H1 (cell line): ENCODE data around the gene TMEM63A. TPM values are rescaled to one million over a fixed set of nuclear protein-coding genes. Genes with fewer than 3 reads are reported as not detected.
"Not testable (repeated sequence)": the region's sequence is repeated elsewhere in the genome, so short reads cannot be mapped to it uniquely, and the experiment has no call there.

Experiments used
- CTCF ChIA-PET: fragments of 300-600 bp; sonication (Branson Sonifier 250); formaldehyde crosslinking; loops from one replicate; lab custom pipeline; 2021; ENCODE audit not compliant: partially characterized antibody; lab: Charles Lee
- POLR2A ChIA-PET: fragments of 300-600 bp; sonication (Branson Sonifier 250); formaldehyde crosslinking; loops from one replicate; lab custom pipeline; 2021; ENCODE audit warnings: inconsistent platforms; ENCODE audit not compliant: partially characterized antibody; lab: Charles Lee
- DNase-seq, 2 experiments: peaks; one replicate each; pipeline versions ENCODE4 v3.0.0 to v3.0.0-alpha.2; 2010 to 2022; ENCODE audit warnings: low spot score in 2 of 2, low read depth in 1 of 2, mixed read lengths in 1 of 2
- FAIRE-seq: peaks from 2 replicates; lab custom pipeline; 2011; peaks lifted over from hg19 to GRCh38; lab: Jason Lieb, UNC
- H2AFZ ChIP-seq: 2 replicates; pipeline ENCODE4 v1.8.1; 2012; ENCODE audit warnings: low read length, inconsistent platforms
- H2AK5ac ChIP-seq: 2 replicates; pipeline ENCODE4 v1.6.1; 2013; ENCODE audit warnings: low read depth, low read length
- H2BK120ac ChIP-seq: replicated peaks from 2 replicates; pipeline ENCODE3; 2013; ENCODE audit warnings: low read depth, low read length, inconsistent platforms
- H2BK12ac ChIP-seq: 2 replicates; pipeline ENCODE4 v1.6.1; 2013; ENCODE audit warnings: low read depth, low read length
- H2BK15ac ChIP-seq: 2 replicates; pipeline ENCODE4 v1.6.1; 2013; ENCODE audit warnings: low read length
- H2BK20ac ChIP-seq: 2 replicates; pipeline ENCODE4 v1.6.1; 2013; ENCODE audit warnings: low read length
- H2BK5ac ChIP-seq: 2 replicates; pipeline ENCODE4 v1.6.1; 2013; ENCODE audit warnings: low read depth, low read length
- H3K14ac ChIP-seq: 2 replicates; pipeline ENCODE4 v1.6.1; 2013; ENCODE audit warnings: inconsistent platforms; ENCODE audit not compliant: insufficient read length
- H3K18ac ChIP-seq: 2 replicates; pipeline ENCODE4 v1.6.1; 2013; ENCODE audit warnings: low read length; ENCODE audit errors: extremely low read depth
- H3K23ac ChIP-seq: 2 replicates; pipeline ENCODE4 v1.6.1; 2013; ENCODE audit warnings: inconsistent platforms; ENCODE audit not compliant: insufficient read length
- H3K23me2 ChIP-seq: 2 replicates; pipeline ENCODE4 v1.6.1; 2013; ENCODE audit warnings: low read depth, low read length
- H3K27ac ChIP-seq: 2 replicates; pipeline ENCODE4 v1.6.1; 2011; ENCODE audit warnings: low read depth, low read length, inconsistent platforms
- H3K27me3 ChIP-seq, 4 experiments: replicated peaks in 1 of 4; 1 replicate in 1 of 4; 2 replicates in 3 of 4; pipeline versions ENCODE4 v1.6.1 to v1.8.1; 2011 to 2013; ENCODE audit warnings: low read length in 3 of 4, mild to moderate bottlenecking in 3 of 4, inconsistent platforms in 2 of 4, mixed read lengths in 2 of 4, moderate library complexity in 1 of 4; ENCODE audit not compliant: control insufficient read depth in 3 of 4, insufficient read depth in 3 of 4; ENCODE audit errors: extremely low read depth in 1 of 4
- H3K36me3 ChIP-seq, 4 experiments: 2 replicates each; pipeline versions ENCODE4 v1.6.1 to v1.8.1; 2011 to 2013; ENCODE audit warnings: mild to moderate bottlenecking in 4 of 4, low read length in 3 of 4, moderate library complexity in 2 of 4, control low read depth in 1 of 4, inconsistent platforms in 1 of 4; ENCODE audit not compliant: insufficient read depth in 4 of 4, control insufficient read depth in 2 of 4
- H3K4ac ChIP-seq: replicated peaks from 2 replicates; pipeline ENCODE3; 2013; ENCODE audit warnings: low read length, low read depth, mixed read lengths, inconsistent platforms; ENCODE audit not compliant: insufficient read length
- H3K4me1 ChIP-seq, 4 experiments: replicated peaks in 1 of 4; 1 replicate in 1 of 4; 2 replicates in 3 of 4; pipeline versions ENCODE4 v1.6.1 to v1.8.1; 2011 to 2013; ENCODE audit warnings: low read length in 3 of 4, inconsistent platforms in 2 of 4, mixed read lengths in 1 of 4; ENCODE audit not compliant: insufficient read depth in 4 of 4, control insufficient read depth in 3 of 4
- H3K4me2 ChIP-seq, 2 experiments: 2 replicates each; pipeline versions ENCODE4 v1.6.1 to v1.8.1; 2011 to 2013; ENCODE audit warnings: low read depth in 2 of 2, low read length in 2 of 2, control low read depth in 1 of 2, inconsistent platforms in 1 of 2, mild to moderate bottlenecking in 1 of 2; ENCODE audit not compliant: insufficient read depth in 1 of 2
- H3K4me3 ChIP-seq, 4 experiments: fragments of 200-600, 300-600 bp in 1 of 4; sonication (generic), shearing (Covaris generic), sonication (Bioruptor Twin) in 1 of 4; 2 replicates each; pipeline versions ENCODE4 v1.5.1 to v1.8.1; 2011 to 2016; ENCODE audit warnings: low read length in 4 of 4, low read depth in 3 of 4, control low read depth in 2 of 4, inconsistent platforms in 2 of 4, mild to moderate bottlenecking in 2 of 4, mixed read lengths in 1 of 4, moderate library complexity in 1 of 4; ENCODE audit not compliant: insufficient read depth in 2 of 4; ENCODE audit errors: extremely low read depth in 1 of 4
- H3K56ac ChIP-seq: replicated peaks from 2 replicates; pipeline ENCODE3; 2013; ENCODE audit warnings: low read depth, mild to moderate bottlenecking, mixed read lengths, low read length, inconsistent platforms; ENCODE audit not compliant: insufficient read length
- H3K79me1 ChIP-seq: 2 replicates; pipeline ENCODE4 v1.6.1; 2013; ENCODE audit warnings: low read depth, low read length, control low read depth
- H3K79me2 ChIP-seq, 2 experiments: 2 replicates each; pipeline versions ENCODE4 v1.6.1 to v1.8.1; 2012 to 2013; ENCODE audit warnings: low read length in 2 of 2, mild to moderate bottlenecking in 2 of 2, inconsistent platforms in 1 of 2; ENCODE audit not compliant: insufficient read depth in 2 of 2, control insufficient read depth in 1 of 2
- H3K9ac ChIP-seq, 4 experiments: replicated peaks in 1 of 4; 1 replicate in 1 of 4; 2 replicates in 3 of 4; pipeline versions ENCODE4 v1.6.1 to v1.8.1; 2011 to 2013; ENCODE audit warnings: low read depth in 3 of 4, low read length in 3 of 4, control low read depth in 2 of 4, mild to moderate bottlenecking in 2 of 4, moderate library complexity in 2 of 4, inconsistent platforms in 1 of 4; ENCODE audit errors: extremely low read depth in 1 of 4
- H3K9me3 ChIP-seq, 2 experiments: 2 replicates each; pipeline versions ENCODE4 v1.6.1 to v1.8.1; 2012 to 2013; ENCODE audit warnings: mild to moderate bottlenecking in 2 of 2, moderate library complexity in 2 of 2, control low read depth in 1 of 2, inconsistent platforms in 1 of 2, low read depth in 1 of 2, low read length in 1 of 2, mixed read lengths in 1 of 2; ENCODE audit not compliant: insufficient read depth in 2 of 2
- H4K20me1 ChIP-seq, 2 experiments: replicated peaks in 1 of 2; 2 replicates each; pipeline versions ENCODE3 to v1.8.1; 2011 to 2013; ENCODE audit warnings: inconsistent platforms in 2 of 2, low read length in 2 of 2, mild to moderate bottlenecking in 1 of 2; ENCODE audit not compliant: insufficient read depth in 2 of 2, control insufficient read depth in 1 of 2
- H4K5ac ChIP-seq: 2 replicates; pipeline ENCODE4 v1.6.1; 2013; ENCODE audit warnings: low read length, low read depth, mixed read lengths, inconsistent platforms; ENCODE audit not compliant: insufficient read length
- H4K8ac ChIP-seq: 2 replicates; pipeline ENCODE4 v1.8.0; 2013; ENCODE audit warnings: mild to moderate bottlenecking, moderate library complexity, low read length, inconsistent platforms; ENCODE audit not compliant: insufficient read depth; ENCODE audit errors: extremely low read depth
- H4K91ac ChIP-seq: replicated peaks from 2 replicates; pipeline ENCODE3; 2013; ENCODE audit warnings: low read length, mixed read lengths, inconsistent platforms; ENCODE audit not compliant: insufficient read length
- SP2 ChIP-seq: IDR thresholded peaks from 2 replicates; pipeline ENCODE4 v1.6.1; 2012; ENCODE audit warnings: mild to moderate bottlenecking, low read length, inconsistent platforms
- TAF1 ChIP-seq: IDR thresholded peaks from 2 replicates; pipeline ENCODE4 v1.6.1; 2011; ENCODE audit warnings: mild to moderate bottlenecking, low read depth, low read length
- WGBS, 2 experiments: shearing (Covaris generic) in 1 of 2; methylation state at CpG; one replicate each; pipeline versions ENCODE4 v1.1.6 to v1.1.7; 2013 to 2015; ENCODE audit warnings: low lambda C conversion rate in 2 of 2, mixed read lengths in 2 of 2, inconsistent platforms in 1 of 2, low coverage in 1 of 2, missing lambda C conversion rate in 1 of 2; ENCODE audit not compliant: insufficient replicate concordance in 2 of 2, insufficient coverage in 1 of 2, insufficient read length in 1 of 2; ENCODE audit errors: extremely low coverage in 1 of 2, missing lambda C conversion rate in 1 of 2; 5-methylcytosine and 5-hydroxymethylcytosine counted together
- polyA plus RNA-seq, 7 experiments: library from polyadenylated mRNA; depleted of rRNA in 3 of 7; stranded (reverse) in 5 of 7; unstranded in 2 of 7; fragments of >200 nt in 5 of 7; fragments of 200-250 nt in 2 of 7; gene quantifications; 1 replicate in 5 of 7; 2 replicates in 1 of 7; 4 replicates in 1 of 7; pipeline versions ENCODE4 v1.2.1 to v1.2.3, GENCODE V29; 2011 to 2013; ENCODE audit warnings: missing spikeins in 2 of 7, mixed read lengths in 2 of 7
- total RNA-seq: library from RNA; stranded (reverse); fragmentation: NEBNext Ultra II Directional; extraction: Animal tissue kit (Norgen Biotek cat#: 25700); gene quantifications from 2 replicates; pipeline ENCODE4 v1.2.1, GENCODE V29; 2021

The TMEM63A gene
- total and polyA plus RNA-seq, 2 of the 8 experiments (the other 6 are each of a cell fraction or from before 2014, with no cell fraction given) = 26.1 to 55.4 TPM

DNA sequence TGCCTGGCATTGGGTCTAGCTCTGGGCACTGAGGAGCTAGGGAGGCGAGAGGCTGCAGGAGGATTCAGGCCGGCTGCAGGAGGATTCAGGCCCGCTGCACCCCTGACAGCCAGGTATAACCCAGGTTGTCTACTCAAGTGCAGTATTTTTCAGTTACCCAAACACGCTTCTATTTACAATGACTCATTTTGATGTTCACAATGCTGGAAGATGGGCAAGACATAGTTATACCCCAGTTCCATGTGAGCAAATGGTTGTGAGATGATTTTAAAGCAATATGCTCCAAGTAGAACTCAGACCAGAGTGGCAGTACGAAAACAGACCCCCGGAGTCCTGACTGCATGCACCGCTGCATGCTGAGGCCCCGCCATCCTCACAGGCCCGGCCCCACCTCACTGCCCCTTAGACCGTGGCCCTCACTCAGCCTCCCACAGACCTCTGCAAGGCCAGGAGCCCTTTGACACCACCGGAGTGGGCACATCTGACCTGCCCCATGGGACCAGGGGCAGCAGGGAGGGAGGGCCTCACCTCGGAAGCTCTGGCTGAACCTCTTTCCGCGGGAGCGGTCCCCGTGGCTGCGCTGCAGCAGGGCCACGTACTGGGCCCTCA lies 6.2 kb upstream of the TMEM63A start (continued):
- TF ChIP-seq TAF1 (no peak), SP2 (no peak)

DNA sequence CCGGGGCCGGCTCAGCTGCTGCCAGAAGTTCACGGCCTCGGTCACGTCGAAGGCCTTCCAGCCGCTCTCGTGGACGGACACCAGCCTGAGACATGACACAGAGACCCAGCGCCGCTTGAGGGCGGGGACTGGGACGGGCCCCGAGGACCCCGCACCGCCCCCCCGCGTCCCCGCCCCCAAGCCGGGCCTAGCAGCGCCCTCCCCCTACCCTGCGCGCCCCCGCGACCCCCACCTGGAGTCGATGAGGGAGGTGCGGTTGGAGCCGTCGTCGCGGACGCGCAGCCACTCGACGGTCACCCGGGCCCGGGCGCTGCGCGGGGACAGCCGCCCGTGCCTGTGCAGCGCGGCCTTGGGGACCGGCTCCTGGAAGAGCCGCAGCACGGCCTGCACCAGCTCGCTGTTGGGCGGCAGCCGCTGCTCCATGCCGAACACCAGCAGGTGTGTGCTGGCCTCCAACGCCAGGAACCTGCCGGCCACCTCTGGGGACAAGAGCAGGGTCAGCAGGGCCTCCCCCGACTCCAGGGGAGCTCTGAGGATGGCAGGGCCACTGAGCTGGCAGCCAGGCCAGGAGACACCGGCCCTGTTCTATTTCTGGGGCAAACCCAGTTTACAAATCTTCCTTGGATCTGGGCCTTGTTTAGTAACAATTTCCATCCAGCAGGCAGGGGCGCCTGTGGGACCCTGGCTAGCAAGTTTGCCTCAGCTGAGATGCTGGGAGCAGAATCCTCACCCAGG lies 5.5 kb upstream of the TMEM63A start:
- not testable (repeated sequence) for H3K14ac ChIP-seq, H4K20me1 ChIP-seq, H2BK15ac ChIP-seq, H2AK5ac ChIP-seq, H2AFZ ChIP-seq, H3K79me1 ChIP-seq, H3K56ac ChIP-seq, H3K4ac ChIP-seq, FAIRE-seq, H3K23me2 ChIP-seq, H3K27ac ChIP-seq, H2BK5ac ChIP-seq, H4K91ac ChIP-seq, H3K79me2 ChIP-seq, H2BK12ac ChIP-seq, H2BK20ac ChIP-seq, H4K5ac ChIP-seq, H3K9me3 ChIP-seq, H3K36me3 ChIP-seq, H2BK120ac ChIP-seq, H3K9ac ChIP-seq, H3K23ac ChIP-seq, DNase-seq
- H3K4me1 ChIP-seq = peaks cover 10 to 34% (median 22%) of the 10 kb centered on the region in 4 experiments
- 16% methylated on average over 8 of the region's 56 CpGs; no CpG with 5 or more reads in 1 of the 2 experiments for WGBS, 2 experiments
- ChIA-PET POLR2A (interaction anchor here (0.6 to 2.8 kb wide), 4 partner anchors 9 to 31 kb away, joined by 4 to 9 read pairs (median 8); no protein-coding TSS in a partner anchor), CTCF (interaction anchor here (1.9 to 21.3 kb wide), 5 partner anchors 10 to 412 kb away, joined by 6 to 406 read pairs (median 10); no protein-coding TSS in a partner anchor)
- H3K27me3 ChIP-seq = peaks cover 0 to 24% (median 11%) of the 10 kb centered on the region in 4 experiments; a peak in 5 of 7 replicates
- H3K4me3 ChIP-seq = peak overlapping the region in 1 of 4 experiments; percentile 41; a peak in 1 of 8 replicates
- peak overlapping the region; percentile 27 to 50 for H3K4me2 ChIP-seq
- peak overlapping the region; percentile 32; the same call in 1 of the 2 replicates for H3K18ac ChIP-seq
- peak overlapping the region; percentile 63; the same call in 1 of the 2 replicates for H4K8ac ChIP-seq
